Upper lobe of right lung (tissue), 1 donor: ENCODE data around the gene RETREG3. TPM values are rescaled to one million over a fixed set of nuclear protein-coding genes. Genes with fewer than 3 reads are reported as not detected.

Experiments
- ATAC-seq: fragments of 200-7000 bp; cut with Tn5 transposase; one replicate; pipeline ENCODE4 v1.9.1; 2020; ENCODE audit warnings: mild to moderate bottlenecking, moderate library complexity
- DNase-seq: peaks from one replicate; pipeline ENCODE4 v3.0.0-alpha.2; 2020
- H3K27ac ChIP-seq: fragments of 200-600 bp; one replicate; pipeline ENCODE4 v1.8.0; 2022
- H3K27me3 ChIP-seq: fragments of 200-600 bp; one replicate; pipeline ENCODE4 v1.8.0; 2022; ENCODE audit warnings: mild to moderate bottlenecking
- H3K36me3 ChIP-seq: fragments of 200-600 bp; one replicate; pipeline ENCODE4 v1.8.0; 2022
- H3K4me1 ChIP-seq: fragments of 200-600 bp; one replicate; pipeline ENCODE4 v1.8.0; 2022
- H3K4me3 ChIP-seq: fragments of 200-600 bp; one replicate; pipeline ENCODE4 v1.8.0; 2022; ENCODE audit warnings: mild to moderate bottlenecking
- H3K9me3 ChIP-seq: fragments of 200-600 bp; one replicate; pipeline ENCODE4 v1.8.0; 2022
- intact Hi-C: fragments of 100-400 bp; cut with DNase I; formaldehyde crosslinking; loops from one replicate; pipeline ENCODE4 v1.11.0; 2022
- total RNA-seq: library from RNA; stranded (reverse); fragmentation: NEBNext Ultra II Directional; extraction: Animal tissue kit (Norgen Biotek cat#: 25700); gene quantifications from one replicate; pipeline ENCODE4 v1.2.1, GENCODE V29; 2021
- TF ChIP-seq, protein P1 (sequence below): fragments of 200-600 bp; IDR thresholded peaks from one replicate; pipeline ENCODE4 v1.8.0; 2022; ENCODE audit warnings: antibody characterized with exemption
- donor health status: DM: no; HTN: yes; CAD: no; lungs with severe emphysema.

RETREG3 gene
- total RNA-seq, 1 donor from 2014 or later, result 68.6 TPM

DNA sequence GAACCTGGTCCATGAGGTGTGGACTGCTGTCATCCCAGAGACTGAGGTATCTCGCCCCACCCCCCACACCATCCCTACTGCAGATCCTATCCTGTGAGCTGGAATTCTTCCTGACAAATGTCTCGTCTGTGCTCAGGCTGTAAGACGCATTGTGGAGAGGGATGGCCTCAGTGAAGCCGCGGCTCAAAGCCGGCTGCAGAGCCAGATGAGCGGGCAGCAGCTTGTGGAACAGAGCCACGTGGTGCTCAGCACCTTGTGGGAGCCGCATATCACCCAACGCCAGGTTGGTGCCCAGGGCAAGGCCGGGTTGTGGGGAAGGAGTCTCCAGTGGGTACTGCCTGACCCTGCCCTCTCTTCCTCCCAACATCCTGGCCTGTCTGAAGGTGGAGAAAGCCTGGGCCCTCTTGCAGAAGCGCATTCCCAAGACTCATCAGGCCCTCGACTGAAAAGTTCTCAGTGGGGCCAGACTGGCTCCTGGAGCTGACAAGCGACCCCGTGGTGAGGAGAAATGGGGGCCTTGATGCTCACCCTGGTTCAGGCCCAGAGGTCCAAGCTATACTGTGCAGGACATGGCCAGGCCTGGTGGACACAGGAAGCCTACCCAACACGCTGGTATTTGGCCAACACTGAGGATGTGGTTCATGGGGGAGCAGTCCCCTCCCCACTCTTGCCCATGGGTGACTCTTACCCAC, 43.5 kb downstream of the RETREG3 start:
- Histone ChIP-seq H3K4me1 (peaks cover 50% of the 10 kb centered on the region), H3K27me3 (no peaks in the 10 kb centered on the region), H3K36me3 (peaks cover 46% of the 10 kb centered on the region), H3K9me3 (no peaks in the 10 kb centered on the region), H3K4me3 (no peak overlapping the region), H3K27ac (peak overlapping the region; percentile 97)
- intact Hi-C loops, result no loop called here
- no peak for ATAC-seq
- TF ChIP-seq, protein P1, sequence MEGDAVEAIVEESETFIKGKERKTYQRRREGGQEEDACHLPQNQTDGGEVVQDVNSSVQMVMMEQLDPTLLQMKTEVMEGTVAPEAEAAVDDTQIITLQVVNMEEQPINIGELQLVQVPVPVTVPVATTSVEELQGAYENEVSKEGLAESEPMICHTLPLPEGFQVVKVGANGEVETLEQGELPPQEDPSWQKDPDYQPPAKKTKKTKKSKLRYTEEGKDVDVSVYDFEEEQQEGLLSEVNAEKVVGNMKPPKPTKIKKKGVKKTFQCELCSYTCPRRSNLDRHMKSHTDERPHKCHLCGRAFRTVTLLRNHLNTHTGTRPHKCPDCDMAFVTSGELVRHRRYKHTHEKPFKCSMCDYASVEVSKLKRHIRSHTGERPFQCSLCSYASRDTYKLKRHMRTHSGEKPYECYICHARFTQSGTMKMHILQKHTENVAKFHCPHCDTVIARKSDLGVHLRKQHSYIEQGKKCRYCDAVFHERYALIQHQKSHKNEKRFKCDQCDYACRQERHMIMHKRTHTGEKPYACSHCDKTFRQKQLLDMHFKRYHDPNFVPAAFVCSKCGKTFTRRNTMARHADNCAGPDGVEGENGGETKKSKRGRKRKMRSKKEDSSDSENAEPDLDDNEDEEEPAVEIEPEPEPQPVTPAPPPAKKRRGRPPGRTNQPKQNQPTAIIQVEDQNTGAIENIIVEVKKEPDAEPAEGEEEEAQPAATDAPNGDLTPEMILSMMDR, result no peak
- no peak for DNase-seq

DNA sequence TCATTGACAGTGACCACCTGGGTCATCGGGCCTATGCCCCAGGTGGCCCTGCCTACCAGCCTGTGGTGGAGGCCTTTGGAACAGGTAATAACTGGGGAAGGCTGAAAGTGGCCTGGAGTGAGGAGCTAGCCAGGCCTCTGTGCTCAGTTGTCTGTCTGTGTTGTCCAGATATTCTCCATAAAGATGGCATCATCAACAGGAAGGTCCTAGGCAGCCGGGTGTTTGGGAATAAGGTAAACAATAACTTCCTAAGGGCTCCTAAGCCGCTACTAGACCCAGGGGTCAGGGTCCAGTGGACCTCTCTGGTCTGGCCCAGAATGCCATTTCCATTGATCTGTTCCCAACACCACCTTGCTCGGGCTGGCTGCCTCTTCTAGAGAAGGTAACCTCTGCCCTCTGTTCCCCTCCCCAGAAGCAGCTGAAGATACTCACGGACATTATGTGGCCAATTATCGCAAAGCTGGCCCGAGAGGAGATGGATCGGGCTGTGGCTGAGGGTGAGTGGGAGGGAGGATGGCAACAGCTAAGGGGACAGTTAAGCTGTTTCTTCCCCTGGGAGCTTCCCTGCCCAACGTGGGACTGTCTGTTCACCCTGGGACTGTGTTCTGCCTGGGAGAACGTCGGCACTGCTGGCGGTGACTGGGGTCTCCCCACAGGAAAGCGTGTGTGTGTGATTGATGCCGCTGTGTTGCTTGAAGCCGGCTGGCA, 44.2 kb downstream of the RETREG3 start:
- DNase-seq (no peak), ATAC-seq (no peak)
- TF ChIP-seq, protein P1, result no peak
- no peaks in the 10 kb centered on the region for H3K9me3 ChIP-seq
- no peak overlapping the region for H3K27ac ChIP-seq
- peaks cover 39% of the 10 kb centered on the region for H3K36me3 ChIP-seq
- peaks cover 50% of the 10 kb centered on the region for H3K4me1 ChIP-seq
- no peak overlapping the region for H3K4me3 ChIP-seq
- intact Hi-C loops, result no loop called here
- no peaks in the 10 kb centered on the region for H3K27me3 ChIP-seq

DNA sequence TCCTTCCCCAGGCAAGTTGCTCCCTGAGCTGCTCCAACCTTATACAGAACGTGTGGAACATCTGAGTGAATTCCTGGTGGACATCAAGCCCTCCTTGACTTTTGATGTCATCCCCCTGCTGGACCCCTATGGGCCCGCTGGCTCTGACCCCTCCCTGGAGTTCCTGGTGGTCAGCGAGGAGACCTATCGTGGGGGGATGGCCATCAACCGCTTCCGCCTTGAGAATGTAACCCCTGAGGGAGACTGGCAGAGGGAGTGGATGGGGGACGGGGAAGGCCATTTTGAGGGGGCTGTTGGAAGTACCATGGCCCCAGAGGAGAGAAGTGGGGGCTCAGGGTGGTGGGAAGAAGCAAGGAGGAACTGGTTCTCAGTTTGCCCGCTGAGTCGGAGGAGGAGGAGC, 45.2 kb downstream of the RETREG3 start:
- intact Hi-C loops, result no loop called here
- no peak for ATAC-seq
- Histone ChIP-seq H3K4me3 (no peak overlapping the region), H3K36me3 (peaks cover 29% of the 10 kb centered on the region), H3K27ac (no peak overlapping the region), H3K9me3 (no peaks in the 10 kb centered on the region), H3K4me1 (peaks cover 50% of the 10 kb centered on the region), H3K27me3 (no peaks in the 10 kb centered on the region)
- DNase-seq, result no peak
- TF ChIP-seq, protein P1, result no peak

DNA sequence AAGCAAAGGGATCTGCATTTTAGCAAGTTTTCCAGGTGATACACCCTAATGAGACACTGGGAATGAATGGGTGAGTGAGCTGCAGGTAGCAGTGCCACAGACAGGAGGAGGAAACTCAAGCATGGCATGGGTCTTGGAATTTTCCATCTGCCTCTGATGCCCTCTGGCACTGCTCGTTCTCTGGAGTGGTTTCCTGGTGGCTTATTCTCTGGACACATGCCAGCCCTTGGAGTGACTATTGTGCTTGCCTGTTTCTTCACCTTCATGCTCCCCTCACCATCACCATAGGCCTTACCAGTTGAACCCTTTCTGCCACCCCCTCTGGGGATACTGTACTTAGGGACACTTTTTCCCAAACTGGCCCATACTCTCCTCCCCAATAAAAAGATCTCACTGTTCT, 45.6 kb downstream of the RETREG3 start:
- Histone ChIP-seq H3K4me3 (peak overlapping the region; percentile 98), H3K9me3 (no peaks in the 10 kb centered on the region), H3K27ac (no peak overlapping the region), H3K36me3 (peaks cover 25% of the 10 kb centered on the region), H3K27me3 (no peaks in the 10 kb centered on the region), H3K4me1 (peaks cover 47% of the 10 kb centered on the region)
- ATAC-seq (no peak), DNase-seq (no peak)
- TF ChIP-seq, protein P1, result no peak
- intact Hi-C loops, result no loop called here

DNA sequence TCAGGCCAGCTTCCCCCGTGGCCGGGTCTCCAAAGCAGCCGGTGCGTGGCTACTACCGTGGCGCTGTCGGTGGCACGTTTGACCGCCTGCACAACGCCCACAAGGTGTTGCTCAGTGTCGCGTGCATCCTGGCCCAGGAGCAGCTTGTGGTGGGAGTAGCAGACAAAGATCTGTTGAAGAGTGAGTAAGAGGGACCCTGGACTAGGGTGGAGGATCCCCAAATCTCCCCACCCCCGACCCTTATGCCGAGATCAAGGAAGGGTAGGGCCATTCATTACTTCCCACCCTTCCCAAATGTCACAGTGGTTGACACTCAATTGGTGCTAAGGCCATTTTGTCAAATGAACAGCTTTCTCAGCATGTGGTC, 46.0 kb downstream of the RETREG3 start:
- Histone ChIP-seq H3K4me1 (peaks cover 43% of the 10 kb centered on the region), H3K27ac (peak overlapping the region; percentile 85), H3K27me3 (no peaks in the 10 kb centered on the region), H3K36me3 (peaks cover 21% of the 10 kb centered on the region), H3K9me3 (no peaks in the 10 kb centered on the region), H3K4me3 (peak overlapping the region; percentile 98)
- intact Hi-C loops, result no loop called here
- DNase-seq (no peak), ATAC-seq (no peak)
- TF ChIP-seq, protein P1, result no peak
